GM19193 (cell line): ENCODE measurements around the gene HLA-E.
A peak's percentile ranks its signal among the peaks of the same experiment; 100 is the strongest.

Experiments used
- POLR2A ChIP-seq: IDR thresholded peaks from 4 replicates; pipeline ENCODE4 v1.6.1; 2011; ENCODE audit not compliant: insufficient read depth, insufficient read length; ENCODE audit errors: extremely low read depth

Gene HLA-E

DNA sequence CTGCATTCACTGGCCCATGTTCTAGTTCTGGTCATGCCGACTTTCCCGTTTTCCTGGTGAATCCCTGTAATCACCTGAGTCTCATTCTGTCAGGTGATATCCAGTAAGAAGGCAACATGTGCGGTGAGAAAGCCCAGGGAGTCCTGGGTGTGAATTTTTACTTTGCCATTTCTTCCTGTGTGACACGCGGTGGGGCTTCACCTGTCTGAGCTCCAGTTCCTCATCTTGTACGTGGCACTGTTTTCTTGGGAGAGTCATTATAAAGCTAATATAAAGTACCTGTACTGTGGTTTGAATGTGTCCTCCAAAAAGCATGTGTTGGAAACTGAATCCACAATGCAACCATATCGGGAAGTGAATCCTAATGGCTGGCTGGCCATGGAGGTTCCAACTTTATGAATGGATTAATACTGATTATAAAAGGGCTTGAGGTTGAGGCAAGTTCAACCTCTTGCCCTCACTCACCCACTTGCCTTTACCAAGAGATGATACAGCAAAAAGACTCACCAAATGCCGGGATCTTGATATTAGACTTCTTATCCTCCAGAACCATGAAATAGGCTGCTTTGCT lies 5.1 kb downstream of the HLA-E start:
- peak; percentile 8 for TF ChIP-seq POLR2A

DNA sequence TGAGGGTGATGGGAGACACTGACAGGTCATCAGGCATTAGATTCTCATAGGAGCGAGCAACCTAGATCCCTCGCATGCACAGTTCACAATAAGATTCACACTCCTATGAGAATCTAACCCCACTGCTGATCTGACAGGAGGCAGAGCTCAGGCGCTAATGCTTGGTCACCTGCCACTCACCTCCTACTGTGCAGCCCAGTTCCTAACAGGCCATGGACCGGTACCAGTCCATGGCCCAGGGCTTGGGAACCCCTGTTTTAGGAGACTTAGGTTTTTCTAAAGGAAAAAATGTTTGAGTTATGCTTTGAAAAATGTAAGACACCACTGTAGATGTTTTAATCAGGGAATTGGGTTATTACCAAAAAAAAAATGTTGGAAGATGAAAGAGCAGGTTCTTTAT lies 6.7 kb downstream of the HLA-E start:
- TF ChIP-seq POLR2A, result no peak

DNA sequence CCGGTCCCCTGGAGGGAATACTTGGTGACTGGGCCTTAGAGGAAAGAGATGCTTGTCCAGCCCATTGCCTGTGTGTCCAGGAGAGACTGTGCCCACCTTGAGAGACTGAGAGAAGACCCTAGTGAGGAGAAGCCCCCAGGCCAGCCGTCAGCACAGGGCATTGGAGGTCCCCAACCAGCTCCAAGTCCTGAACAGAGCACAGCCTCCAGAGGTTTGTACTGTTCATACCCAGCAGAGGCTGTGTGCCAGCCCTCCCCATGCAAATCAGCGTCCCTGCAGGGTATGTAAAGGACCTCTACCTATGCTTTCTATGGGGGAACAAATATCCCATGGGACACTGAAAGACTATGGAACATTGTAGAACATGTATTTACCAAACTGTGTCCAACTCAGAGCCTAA lies 8.4 kb downstream of the HLA-E start:
- TF ChIP-seq POLR2A, result no peak

DNA sequence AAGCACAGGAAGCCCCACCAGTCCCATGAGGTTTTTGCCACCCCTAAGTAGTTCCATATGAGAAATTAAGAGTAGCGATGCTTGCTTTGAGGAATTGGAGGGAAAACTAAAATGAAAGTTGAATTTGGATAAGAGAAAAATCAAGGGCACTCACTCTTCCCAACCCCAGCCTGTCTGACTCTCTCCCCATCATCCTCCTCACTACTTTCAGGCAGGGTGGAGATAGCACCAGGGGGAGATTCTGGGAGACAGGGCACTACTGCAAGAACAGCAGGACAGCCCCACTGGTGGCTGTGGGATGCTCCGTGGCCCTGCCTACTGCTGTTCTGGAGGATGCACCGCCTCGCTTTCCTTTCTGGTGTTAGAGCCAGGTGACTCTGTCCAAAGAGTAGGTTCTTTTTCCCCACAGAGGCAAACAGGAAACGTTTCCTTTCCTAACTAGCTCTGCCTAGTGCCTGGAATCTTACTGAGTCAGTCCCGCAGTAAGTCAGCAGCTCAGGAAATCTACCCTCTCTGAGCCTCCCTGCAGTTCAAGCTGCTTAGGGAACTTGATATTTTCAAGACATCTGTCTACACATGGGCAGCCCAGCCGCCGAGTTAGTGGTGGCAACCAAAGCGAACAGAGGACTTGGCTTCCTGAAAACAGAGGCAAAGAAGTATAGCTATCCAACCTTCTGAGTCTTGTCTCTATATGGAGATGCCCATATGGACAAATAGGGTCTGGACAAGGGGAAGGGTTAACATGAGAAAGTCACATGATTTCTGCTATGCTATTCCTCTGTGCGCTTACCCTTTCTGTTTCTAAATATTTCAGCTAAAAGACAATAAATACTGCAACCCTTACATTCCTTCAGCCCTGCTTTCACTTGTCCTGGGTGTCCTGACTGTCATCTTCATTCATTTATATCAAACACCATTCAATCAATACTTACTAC lies 11.4 kb downstream of the HLA-E start:
- no peak for TF ChIP-seq POLR2A

DNA sequence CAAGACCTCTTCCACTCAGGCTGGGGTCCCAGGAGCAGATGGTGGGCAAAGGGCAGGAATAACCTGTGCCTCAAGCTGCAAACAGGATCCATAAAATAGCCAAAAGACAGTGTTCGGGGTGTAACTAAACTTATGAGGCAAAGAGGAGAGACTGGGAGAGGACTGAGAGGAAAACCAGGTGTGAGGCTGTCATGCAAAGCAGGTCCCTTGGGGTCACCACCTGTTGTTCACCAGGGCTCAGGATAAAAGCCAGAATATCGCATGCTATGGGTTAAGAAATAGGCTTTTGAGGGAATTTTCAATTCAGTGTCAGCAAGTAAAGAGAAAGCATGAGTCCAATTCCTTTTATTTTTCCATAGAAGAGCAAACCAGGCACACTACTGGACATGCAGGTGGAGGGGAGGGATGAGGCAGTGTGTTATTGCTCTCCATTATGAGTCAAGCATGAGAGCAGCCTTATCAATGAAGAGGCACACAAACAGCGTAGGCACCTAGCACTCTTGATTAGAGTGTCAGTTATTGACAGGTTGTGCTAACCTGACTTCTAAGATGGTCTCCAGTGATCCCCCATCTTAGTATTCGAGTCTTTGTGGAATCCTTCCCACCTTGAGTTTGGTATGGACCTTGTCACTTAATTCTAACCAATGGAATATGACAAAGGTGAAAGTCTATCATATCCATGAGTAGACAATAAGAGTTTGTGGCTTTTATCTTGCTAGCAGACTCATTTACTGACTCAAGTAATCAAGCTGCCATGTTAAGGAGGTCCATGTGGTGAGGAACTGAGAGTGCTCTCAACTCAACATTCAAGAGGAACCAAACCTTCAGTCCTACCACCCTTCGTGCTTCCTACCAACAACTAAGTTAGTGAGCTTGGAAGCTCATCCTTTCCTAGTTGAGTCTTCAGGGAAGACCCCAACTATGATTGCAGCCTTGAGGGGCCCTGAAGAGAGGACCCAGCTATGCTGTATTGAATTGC lies 18.8 kb downstream of the HLA-E start:
- no peak for TF ChIP-seq POLR2A

DNA sequence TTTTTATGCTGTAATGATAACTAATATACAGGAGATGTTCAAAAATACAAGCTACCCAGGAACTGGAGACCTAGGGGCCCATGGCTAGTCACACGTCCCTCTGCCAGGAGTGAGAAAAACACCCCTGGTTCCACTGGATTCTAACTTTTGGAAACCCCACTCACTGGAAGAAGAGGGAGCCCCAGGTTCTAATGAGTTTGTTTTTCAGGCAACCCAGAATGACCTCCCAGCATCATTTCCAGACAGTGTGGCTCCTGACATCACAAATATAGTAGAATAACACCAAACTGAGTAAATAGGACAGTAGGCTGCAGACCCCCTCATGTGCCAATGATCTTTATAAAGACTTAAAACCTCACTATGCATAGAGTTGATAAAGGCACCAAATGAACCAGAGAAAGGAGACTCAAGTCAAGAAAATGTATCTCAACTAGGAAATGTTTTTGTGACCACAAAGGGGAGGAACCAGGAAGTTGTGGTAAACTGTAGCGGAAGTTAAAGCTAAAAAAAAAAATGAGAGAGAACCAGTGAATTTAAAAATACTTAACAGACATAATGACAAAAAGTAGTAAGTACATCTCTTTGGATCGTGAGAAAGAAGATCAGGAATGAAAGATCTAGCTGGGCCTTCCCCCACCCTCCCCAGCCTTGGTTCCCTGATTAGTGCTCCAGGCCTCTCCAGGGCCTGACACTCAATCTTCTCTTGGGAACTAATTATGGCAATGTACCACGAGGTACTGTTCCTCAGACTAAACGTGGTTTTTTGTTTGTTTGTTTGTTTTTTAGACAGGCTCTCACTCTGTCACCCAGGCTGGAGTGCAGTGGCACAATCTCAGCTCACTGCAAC lies 19.8 kb downstream of the HLA-E start:
- no peak for TF ChIP-seq POLR2A

DNA sequence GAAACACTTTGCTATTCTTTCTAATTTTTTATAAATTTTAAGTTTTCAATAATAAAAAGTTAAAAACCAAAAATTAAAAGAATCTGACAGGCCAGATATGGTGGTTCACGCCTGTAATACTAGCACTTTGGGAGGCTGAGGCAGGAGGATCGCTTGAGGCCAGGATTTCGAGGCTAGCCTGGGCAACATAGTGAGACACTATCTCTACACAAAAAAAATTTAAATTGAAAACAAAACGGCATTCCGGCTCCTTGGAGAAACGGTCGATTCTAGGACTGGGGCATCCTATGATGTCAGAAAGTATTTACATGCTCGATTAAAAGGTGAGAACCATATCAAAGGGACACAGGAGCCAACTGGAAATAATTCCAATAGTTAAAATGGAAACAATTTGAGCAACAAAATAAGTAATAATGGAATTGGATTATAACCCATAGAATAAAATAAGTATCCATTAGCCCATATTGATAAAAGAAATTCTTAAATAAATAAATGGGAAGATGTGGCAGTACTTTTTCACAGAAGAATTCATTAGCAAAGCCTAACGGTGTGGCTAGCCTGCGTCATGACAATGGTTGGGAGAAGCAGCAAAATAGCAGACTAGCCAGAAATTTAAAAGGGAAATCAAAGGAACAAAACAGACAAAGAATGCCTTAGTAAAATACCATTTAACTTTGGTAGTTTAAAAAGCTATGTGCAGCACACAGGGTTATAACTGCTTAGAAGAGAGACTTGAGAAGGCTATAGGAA lies 21.3 kb downstream of the HLA-E start:
- no peak for TF ChIP-seq POLR2A

DNA sequence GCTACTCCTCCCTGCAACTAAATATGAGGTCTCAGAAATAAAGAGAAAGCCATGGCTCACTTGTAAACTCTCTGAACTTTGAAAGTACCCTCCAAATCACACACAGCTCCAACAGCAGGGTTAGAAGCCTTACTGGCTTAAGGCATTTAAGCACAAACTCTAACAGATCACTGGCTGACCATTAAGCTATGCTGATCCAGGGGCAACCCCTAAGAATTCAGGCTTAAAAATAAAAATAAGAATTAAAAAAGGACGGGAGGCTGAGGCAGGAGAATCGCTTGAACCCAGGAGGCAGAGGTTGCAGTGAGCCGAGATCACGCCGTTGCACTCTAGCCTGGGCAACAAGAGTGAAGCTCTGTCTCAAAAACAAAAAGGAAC lies 21.8 kb downstream of the HLA-E start:
- no peak for TF ChIP-seq POLR2A

DNA sequence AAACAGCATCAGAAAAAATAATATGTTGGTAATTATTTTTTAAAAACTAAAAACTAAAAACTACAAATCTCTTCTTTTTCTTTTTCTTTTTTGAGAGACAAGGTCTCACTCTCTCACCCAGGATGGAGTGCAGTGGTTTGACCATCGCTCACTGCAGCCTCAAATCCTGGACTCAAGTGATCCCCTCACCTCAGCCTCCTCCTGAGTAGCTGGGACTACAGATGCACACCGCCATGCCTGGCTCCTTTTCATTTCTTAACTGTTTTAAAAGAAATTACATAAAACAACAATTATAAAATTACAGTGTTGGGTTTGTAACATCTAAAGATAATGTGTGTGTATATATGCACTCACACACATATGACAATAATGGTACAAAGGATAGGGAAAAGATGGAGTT lies 24.1 kb downstream of the HLA-E start:
- no peak for TF ChIP-seq POLR2A

DNA sequence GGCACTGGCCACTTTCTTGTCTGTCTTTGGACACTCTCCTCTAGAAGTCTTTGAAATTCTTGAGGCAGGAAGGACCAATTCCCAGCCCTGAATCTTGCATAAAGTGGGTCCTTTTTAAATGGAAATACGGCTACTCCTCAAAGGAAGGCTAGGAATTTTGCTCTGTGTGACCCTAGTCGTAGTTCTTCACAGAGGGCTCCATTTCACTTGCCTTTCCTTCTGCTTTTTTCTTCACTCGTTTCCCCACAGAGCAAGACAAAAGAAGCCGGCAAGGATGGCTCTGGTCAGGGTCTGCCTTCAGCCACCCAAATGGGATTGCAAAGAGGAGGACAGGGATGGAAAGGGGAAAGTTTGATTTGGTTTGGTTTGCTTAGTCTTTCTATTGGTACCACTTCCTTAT lies 25.8 kb downstream of the HLA-E start:
- no peak for TF ChIP-seq POLR2A

DNA sequence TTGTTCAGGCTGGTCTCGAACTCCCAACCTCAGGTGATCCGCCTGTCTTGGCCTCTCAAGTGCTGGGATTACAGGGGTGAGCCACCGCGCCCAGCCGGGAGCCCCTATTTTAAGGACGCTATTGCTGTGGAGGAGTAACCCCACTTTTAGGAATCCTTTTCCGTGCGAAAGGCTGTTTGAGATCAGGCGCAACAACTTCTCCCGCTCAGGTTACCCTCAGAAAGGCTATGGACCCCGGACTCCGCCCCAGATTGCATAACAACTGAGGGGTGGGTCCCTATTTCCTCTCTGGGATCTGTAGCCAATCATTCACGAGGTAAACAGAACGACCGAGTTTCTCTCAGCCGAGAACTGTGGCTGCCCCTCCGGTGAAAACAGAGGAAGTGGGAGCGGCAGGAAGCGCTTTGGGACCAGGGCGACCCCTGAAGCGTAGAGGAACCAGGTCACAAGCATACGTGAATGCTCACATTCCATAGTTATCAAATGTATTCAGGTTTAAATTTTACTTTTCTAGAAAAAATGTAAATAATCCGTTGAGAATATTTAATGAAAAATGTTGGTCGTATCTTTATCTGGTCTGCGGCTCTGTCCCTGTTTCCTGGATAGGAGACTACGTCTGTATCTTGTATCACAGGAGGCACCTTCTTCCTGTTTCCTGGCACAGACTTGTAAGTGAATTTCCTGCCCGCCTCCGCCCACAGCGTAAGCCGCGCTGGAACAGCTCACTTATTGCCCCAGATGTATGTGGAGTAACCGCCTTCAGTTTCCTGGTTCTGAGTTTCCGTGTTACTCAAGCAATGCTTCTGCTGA lies 26.8 kb downstream of the HLA-E start:
- peak; percentile 67 for TF ChIP-seq POLR2A

DNA sequence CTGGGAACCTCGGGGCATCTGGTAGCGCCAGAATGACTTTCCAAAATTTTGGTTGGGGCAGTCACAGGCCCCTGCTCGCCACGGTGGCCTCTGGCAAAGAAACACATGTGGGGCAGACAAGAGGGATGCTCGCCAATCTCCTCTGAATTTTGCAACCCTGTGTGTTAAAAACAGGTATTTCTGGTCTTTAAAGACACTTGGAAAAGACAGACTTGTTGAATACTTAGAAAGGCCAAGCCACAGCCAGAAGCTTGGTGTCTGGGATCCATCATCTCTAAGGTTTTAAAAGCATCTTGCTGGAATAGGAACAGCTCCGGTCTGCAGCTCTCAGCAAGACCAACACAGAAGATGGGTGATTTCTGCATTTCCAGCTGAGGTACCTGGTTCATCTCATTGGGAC lies 31.2 kb downstream of the HLA-E start:
- no peak for TF ChIP-seq POLR2A

DNA sequence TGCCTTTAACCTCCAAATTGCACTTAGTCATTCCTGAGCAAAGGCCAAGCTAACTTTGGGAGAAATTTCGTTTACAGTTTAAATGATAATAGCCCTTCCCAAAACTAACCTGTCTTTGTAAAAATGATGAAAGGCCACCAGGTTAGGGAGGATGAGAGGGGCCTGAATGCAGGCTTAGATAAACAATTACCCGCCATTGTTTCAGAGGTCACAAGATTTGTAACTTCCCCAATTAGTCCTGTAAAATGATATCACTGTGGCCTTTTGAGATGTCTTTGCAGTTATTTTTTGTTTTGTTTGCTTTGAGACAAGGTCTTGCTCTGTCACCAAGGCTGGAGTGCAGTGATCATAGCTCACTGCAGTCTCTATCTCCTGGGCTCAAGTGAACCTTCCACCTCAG lies 40.7 kb downstream of the HLA-E start:
- TF ChIP-seq POLR2A, result no peak
